Muscle layer of duodenum (tissue), 2 donors: ENCODE data around the gene GDPD5.

Experiments used
- H3K27ac ChIP-seq: one replicate; pipeline ENCODE4 v1.7.0; 2013; ENCODE audit warnings: mild to moderate bottlenecking, low read length
- H3K27me3 ChIP-seq: one replicate; pipeline ENCODE4 v1.7.0; 2013; ENCODE audit warnings: low read depth, mild to moderate bottlenecking, control low read depth, low read length
- H3K36me3 ChIP-seq, 2 donors: one replicate each; pipeline ENCODE4 v1.7.0; 2013; ENCODE audit warnings: low read length in 2 of 2, control low read depth in 1 of 2, mild to moderate bottlenecking in 1 of 2; ENCODE audit not compliant: insufficient read depth in 2 of 2, control insufficient read depth in 1 of 2
- H3K4me1 ChIP-seq, 2 donors: one replicate each; pipeline ENCODE4 v1.7.0; 2013; ENCODE audit warnings: low read length in 2 of 2, mild to moderate bottlenecking in 2 of 2, control low read depth in 1 of 2, moderate library complexity in 1 of 2; ENCODE audit not compliant: insufficient read depth in 2 of 2, control insufficient read depth in 1 of 2
- H3K4me3 ChIP-seq, 2 donors: one replicate each; pipeline ENCODE4 v1.7.0; 2013; ENCODE audit warnings: low read length in 2 of 2, low read depth in 1 of 2, mild to moderate bottlenecking in 1 of 2
- H3K9me3 ChIP-seq, 2 donors: one replicate each; pipeline ENCODE4 v1.7.0; 2013; ENCODE audit warnings: low read length in 2 of 2, control low read depth in 1 of 2, mild to moderate bottlenecking in 1 of 2; ENCODE audit not compliant: control insufficient read depth in 1 of 2
- donor health status: healthy.

Gene GDPD5

DNA sequence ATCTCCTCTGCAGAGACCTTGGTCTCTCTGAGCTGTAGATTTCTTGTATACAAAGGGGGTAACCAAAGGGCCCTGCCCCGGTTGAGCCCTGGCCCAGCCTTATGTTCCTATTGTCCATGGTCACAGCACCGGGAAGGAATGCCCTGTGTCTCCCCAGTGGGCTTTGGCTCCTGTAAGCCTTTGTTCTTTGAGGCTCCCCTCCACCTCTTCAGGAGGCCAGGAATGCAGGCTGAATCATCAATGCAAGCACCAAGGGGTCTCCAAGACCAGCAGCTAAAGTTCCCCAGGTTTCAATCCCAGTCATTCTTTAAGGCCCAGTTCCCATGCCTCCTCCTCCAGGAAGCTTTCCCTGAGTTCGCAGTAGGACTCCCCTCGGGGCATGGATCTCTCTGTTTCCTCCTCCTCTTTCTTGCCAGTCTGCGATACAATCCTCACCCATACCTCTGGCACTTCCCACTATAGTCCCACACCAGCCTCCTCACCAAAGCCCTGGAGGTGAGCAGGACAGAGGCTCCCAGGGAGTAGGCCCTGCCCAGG lies 63.6 kb downstream of the GDPD5 start:
- H3K4me1 ChIP-seq = no peaks in the 10 kb centered on the region
- no peak overlapping the region for H3K4me3 ChIP-seq
- H3K27me3 ChIP-seq = no peaks in the 10 kb centered on the region
- no peak overlapping the region for H3K27ac ChIP-seq
- H3K9me3 ChIP-seq = no peaks in the 10 kb centered on the region
- H3K36me3 ChIP-seq = no peaks in the 10 kb centered on the region

DNA sequence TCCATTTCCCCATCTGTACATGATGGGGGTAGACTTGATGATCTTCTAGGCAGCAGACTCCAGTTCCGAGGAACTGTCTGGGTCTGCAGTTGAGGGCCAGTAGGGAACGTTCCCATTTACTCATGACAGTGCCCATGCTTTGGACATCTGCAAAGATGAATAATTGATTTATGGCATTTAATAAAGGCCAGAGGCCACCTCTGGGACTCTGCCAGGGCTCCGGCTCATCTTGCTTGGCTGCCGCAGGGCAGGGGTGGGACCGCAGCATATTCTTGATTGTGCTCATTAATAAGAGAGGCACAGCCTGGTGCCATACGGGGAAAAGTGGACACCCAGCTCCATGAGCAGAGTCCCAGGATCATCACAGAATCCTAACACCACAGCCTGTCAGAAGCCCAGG lies 64.6 kb downstream of the GDPD5 start:
- Histone ChIP-seq H3K27me3 (no peaks in the 10 kb centered on the region), H3K27ac (no peak overlapping the region), H3K4me1 (no peaks in the 10 kb centered on the region), H3K4me3 (no peak overlapping the region), H3K9me3 (no peaks in the 10 kb centered on the region), H3K36me3 (no peaks in the 10 kb centered on the region)

DNA sequence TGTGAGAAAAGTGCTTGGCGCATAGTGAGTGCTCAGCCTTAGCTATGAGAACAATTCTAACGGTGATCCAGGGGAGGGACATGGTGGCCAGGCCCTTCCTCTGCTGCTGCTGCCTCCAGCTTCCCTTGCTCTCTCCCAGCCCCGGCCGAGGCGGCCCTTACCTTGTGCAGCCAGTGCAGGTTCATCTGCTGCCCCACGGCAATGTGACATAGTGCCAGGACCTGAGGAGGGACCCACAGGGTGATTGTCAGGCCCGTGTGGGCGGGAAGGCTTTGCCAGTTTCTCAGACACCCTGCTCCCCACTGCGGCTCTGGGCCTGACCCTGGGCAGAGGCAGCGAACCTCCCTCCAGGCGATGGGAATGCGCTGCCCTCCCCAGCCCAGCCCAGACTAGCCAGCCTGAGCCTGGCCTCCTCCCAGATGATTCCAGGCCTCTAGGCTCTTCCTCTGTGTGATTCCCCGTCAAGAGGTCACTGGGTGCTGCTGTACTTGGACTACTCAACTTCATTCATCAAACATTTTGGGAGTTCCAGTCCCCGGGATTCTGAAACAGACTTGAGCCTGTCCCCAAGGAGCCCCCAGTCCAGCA lies 69.1 kb downstream of the GDPD5 start:
- Histone ChIP-seq H3K36me3 (no peaks in the 10 kb centered on the region), H3K27me3 (no peaks in the 10 kb centered on the region), H3K27ac (no peak overlapping the region), H3K9me3 (no peaks in the 10 kb centered on the region), H3K4me3 (no peak overlapping the region), H3K4me1 (no peaks in the 10 kb centered on the region)

DNA sequence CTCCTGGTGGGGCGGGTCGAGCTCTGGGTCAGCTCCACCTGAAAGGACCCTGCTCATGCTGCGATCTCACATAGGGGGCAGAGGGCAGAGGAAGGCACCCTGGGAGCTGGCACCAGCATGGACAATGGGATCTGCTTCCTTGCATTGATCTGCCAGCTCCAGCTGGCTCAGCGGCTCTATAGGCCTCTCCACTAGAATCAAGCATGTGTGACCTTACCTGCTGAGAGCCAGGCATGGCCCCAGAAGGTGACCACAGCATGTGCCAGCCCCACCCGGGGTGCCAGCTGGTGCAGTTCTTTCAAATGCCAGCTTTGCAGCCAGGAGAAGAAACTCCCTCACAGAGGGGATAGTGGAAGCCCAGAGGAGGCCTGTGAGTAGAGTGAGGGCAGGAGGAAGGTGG lies 70.8 kb downstream of the GDPD5 start:
- Histone ChIP-seq H3K9me3 (no peaks in the 10 kb centered on the region), H3K27ac (no peak overlapping the region), H3K36me3 (no peaks in the 10 kb centered on the region), H3K4me3 (no peak overlapping the region), H3K4me1 (no peaks in the 10 kb centered on the region), H3K27me3 (no peaks in the 10 kb centered on the region)

DNA sequence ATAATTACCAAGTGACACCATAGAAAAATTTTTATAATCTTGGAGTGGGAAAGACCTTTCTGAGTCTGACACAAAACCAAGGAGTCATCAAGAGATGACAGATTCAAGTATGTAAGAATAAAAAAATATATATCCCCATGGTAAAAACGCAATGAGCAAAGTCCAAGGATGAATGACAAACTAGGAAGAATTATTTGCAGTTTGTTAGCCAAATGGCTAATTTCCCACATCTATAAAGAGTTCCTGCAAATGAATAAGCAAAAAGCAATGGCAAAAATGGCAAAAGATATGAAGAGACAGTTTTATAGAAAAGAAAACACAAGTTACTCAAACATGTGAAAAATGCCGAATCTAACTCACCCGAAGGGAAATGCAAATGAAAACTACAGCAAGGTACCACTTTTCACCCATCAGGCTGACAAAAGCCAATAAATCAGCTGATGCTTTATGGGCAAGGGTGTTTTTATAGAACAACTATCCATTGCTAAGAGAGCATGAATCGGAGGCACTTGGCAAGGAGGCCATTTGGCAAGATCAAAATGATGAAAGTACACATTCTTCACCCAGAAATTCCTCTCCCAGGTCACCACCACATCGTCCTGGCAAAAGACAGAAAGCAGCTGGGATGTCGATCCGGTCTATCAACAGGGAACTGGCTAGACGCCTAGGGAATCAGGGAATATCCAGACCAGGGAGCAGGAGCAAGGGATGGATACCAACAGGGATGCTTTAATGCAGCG lies 71.7 kb downstream of the GDPD5 start:
- Histone ChIP-seq H3K27ac (no peak overlapping the region), H3K4me1 (no peaks in the 10 kb centered on the region), H3K4me3 (no peak overlapping the region), H3K27me3 (no peaks in the 10 kb centered on the region), H3K9me3 (no peaks in the 10 kb centered on the region), H3K36me3 (no peaks in the 10 kb centered on the region)

DNA sequence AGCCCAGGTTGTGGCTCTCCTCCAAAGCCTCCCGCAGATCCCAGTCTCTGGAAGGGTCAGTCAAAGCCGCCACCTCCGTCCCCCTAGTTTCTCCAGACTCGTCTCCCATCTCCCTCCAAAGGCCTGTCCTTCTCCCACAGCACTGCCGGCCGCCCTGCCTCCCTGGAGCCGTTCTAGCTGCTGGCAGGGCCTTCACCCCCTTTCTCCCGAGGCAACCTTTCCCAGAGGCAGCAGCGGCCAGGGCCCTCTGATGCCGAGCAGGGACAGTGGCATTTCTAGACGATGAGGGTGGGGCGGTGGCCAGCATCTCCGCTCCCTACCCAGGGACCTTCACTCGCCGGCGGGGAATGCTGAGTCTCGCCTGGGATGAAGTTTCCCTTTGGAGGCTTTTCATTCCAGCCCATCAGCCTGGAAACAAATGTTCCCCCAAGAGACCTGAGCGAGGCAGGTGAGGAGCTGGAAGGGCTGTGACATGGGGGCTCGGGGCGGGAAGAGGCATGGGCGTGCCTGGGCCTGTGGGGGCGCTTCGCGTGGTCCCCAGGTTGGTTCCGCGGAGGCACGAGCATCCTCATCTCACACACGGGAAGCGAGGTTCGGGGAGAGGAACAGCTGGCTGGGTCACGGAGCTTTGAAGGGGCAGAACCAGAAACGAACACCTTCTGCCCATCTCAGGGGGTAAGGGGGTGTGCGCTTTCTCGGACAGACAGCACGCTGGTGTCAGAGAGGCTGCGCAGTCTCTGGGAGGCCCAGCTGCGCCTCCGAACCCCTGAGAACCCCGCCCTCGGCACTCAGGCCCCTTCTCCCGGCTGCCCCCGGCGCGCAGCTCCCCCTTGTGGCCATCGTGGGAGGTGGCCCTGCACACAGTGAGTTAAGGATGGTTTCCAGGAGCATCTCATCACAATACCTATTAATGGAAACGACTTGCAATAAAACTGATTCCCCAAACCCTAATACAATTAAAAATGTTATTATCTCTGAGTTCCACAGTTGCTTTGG lies 74.6 kb downstream of the GDPD5 start:
- Histone ChIP-seq H3K27ac (no peak overlapping the region), H3K36me3 (no peaks in the 10 kb centered on the region), H3K4me1 (no peaks in the 10 kb centered on the region), H3K9me3 (no peaks in the 10 kb centered on the region), H3K4me3 (no peak overlapping the region), H3K27me3 (no peaks in the 10 kb centered on the region)

DNA sequence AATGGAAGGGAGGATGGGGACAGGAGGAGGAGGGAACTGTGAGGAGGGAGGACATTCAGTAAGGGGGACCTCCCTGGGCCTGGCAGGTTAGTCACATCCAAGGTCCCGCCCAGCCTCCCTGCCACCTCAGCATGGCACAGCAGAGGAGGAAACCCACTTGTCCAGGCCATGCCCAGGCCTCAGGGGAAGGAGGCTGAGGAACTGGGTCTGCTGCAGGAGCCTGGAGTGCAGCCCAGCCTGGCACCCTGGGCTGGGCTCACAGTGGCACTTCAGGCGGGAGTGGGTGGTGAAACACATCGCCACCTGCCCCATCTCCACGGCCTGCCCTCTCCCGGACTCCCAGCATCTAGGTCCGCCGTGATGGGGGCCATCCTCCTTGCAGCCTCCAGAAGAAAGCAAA lies 75.5 kb downstream of the GDPD5 start:
- Histone ChIP-seq H3K27me3 (no peaks in the 10 kb centered on the region), H3K27ac (no peak overlapping the region), H3K4me1 (no peaks in the 10 kb centered on the region), H3K36me3 (no peaks in the 10 kb centered on the region), H3K9me3 (no peaks in the 10 kb centered on the region), H3K4me3 (no peak overlapping the region)

DNA sequence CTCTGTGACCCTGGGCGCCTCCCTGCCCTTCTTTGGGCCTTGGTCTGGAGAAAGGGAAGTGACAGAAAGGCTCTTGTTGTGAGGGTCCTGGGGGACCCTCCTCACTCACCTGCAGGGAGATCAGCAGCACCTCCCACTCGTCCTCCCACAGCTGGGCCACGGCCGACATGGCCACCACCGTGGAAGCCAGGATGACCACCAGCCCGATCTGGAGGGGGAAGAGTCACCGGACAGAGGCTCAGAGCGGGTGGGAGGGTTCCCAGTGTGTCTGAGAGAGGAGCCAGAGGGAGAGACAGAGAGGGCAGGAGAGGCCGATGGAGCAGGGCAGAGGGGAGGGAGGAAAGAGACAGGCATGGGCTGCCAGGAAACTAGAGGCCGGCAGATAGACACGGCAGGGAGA lies 76.0 kb downstream of the GDPD5 start:
- no peaks in the 10 kb centered on the region for H3K27me3 ChIP-seq
- H3K27ac ChIP-seq = no peak overlapping the region
- H3K4me3 ChIP-seq = no peak overlapping the region
- H3K4me1 ChIP-seq = no peaks in the 10 kb centered on the region
- H3K36me3 ChIP-seq = no peaks in the 10 kb centered on the region
- no peaks in the 10 kb centered on the region for H3K9me3 ChIP-seq

DNA sequence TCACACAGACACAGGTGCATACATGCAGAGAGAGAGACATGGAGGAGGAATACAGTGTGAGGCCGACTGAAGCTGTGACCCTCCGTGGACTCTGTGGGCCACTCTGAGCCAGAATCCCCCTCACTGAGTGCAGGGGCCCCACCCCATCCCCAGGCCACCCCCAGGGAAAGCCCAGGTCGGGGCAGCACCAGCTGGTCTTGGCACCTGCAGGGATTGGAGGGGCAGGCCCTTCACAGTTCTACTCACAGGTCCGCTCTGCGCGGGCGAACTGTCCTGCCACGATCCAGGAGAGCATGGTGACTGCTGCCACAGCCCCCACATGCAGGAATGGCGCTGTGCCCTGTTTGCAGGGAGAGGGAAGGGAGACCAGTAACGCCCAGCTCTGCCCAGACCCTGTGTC lies 76.5 kb downstream of the GDPD5 start:
- Histone ChIP-seq H3K4me1 (no peaks in the 10 kb centered on the region), H3K9me3 (no peaks in the 10 kb centered on the region), H3K36me3 (no peaks in the 10 kb centered on the region), H3K4me3 (no peak overlapping the region), H3K27me3 (no peaks in the 10 kb centered on the region), H3K27ac (no peak overlapping the region)

DNA sequence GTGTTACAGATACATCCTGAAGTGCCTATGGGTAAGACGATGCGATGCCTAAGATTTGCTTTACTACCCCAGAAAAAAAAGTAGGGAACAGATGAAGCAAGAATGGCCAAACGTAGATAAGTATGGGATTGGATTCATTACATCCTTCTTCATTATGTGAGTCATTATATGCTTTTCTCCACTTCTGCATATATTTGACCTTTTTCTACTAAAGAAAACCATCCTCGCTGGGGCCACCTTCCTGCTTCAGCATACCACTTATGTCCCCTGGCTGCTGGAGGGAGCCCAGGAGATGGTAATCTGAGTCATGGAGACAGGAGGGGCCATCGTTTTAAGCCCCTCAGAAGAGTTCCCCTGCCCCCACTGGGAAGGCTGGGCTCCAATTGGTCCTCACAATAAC lies 78.3 kb downstream of the GDPD5 start:
- no peaks in the 10 kb centered on the region for H3K27me3 ChIP-seq
- no peaks in the 10 kb centered on the region for H3K9me3 ChIP-seq
- no peak overlapping the region for H3K4me3 ChIP-seq
- no peaks in the 10 kb centered on the region for H3K4me1 ChIP-seq
- no peak overlapping the region for H3K27ac ChIP-seq
- H3K36me3 ChIP-seq = no peaks in the 10 kb centered on the region

DNA sequence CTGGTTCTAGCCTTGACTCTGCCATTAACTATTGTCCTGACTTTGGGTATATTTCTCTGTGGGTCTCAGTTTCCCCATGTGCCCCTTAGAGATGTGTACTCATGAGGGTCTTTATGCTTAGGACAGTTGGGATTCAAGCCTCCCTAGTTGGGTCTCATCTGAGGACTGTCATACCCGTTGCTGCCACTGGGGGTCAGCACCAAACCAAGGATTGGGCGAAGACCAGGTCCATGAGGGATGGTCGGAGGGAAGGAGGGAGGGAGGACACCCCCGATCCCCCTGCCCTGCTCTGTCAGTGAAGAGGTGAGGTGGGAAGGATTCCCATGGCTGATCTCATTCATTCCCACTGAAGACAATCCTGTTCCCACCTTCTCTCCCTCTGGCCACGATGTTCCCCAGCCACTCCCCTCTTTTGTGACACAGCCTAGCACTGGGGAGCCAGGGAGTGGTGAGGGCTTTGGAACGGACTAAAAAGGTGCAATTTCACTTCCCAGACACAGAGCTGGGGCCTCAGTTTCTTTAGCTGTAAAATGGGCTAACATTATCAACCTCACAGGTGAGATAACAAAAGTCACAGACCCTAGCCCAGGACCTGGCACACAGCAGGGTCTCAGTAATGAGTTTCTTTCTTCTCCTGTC lies 80.3 kb downstream of the GDPD5 start:
- no peaks in the 10 kb centered on the region for H3K27me3 ChIP-seq
- H3K36me3 ChIP-seq = no peaks in the 10 kb centered on the region
- no peaks in the 10 kb centered on the region for H3K9me3 ChIP-seq
- H3K4me3 ChIP-seq = no peak overlapping the region
- no peaks in the 10 kb centered on the region for H3K4me1 ChIP-seq
- no peak overlapping the region for H3K27ac ChIP-seq
